OCI-LY7 (cell line): ENCODE measurements around the gene LDLRAD2. TPM values are rescaled to one million over a fixed set of nuclear protein-coding genes. Genes with fewer than 3 reads are reported as not detected.
A peak's percentile ranks its signal among the peaks of the same experiment; 100 is the strongest.

Source experiments
- BruUV-seq: library from RNA; stranded (reverse); fragments of 400-500 nt; replicated peaks from 2 replicates; lab custom pipeline; 2021; lab: Mats Ljungman, UMichigan
- CTCF ChIA-PET: fragments of 300-600 bp; sonication (Branson Sonifier 250); formaldehyde crosslinking; loops from one replicate; lab custom pipeline; 2022; ENCODE audit warnings: antibody characterized with exemption; ENCODE audit not compliant: unreplicated experiment; lab: Charles Lee
- POLR2A ChIA-PET: fragments of 300-600 bp; sonication (Branson Sonifier 250); formaldehyde crosslinking; loops from one replicate; lab custom pipeline; 2022; ENCODE audit warnings: antibody characterized with exemption; lab: Charles Lee
- DNase-seq: peaks from one replicate; pipeline ENCODE4 v3.0.0-alpha.2; 2015; ENCODE audit warnings: low spot score
- H2AFZ ChIP-seq: fragments of 200-600 bp; sonication (generic), shearing (Covaris generic); 2 replicates; pipeline ENCODE4 v1.6.1; 2014; ENCODE audit warnings: mild to moderate bottlenecking, antibody characterized with exemption, low read length, moderate library complexity
- H3K27ac ChIP-seq: fragments of 200-600 bp; sonication (generic); 2 replicates; pipeline ENCODE4 v1.5.1; 2014; ENCODE audit warnings: mixed run types, low read depth, mild to moderate bottlenecking, moderate library complexity, low read length, inconsistent platforms; ENCODE audit not compliant: poor library complexity, severe bottlenecking
- H3K36me3 ChIP-seq: fragments of 200-600 bp; sonication (generic); 2 replicates; pipeline ENCODE4 v1.6.1; 2014; ENCODE audit warnings: mild to moderate bottlenecking, antibody characterized with exemption, low read length, moderate library complexity, mixed read lengths; ENCODE audit not compliant: insufficient read depth
- H3K4me1 ChIP-seq: fragments of 200-600 bp; sonication (generic); 2 replicates; pipeline ENCODE4 v1.5.1; 2014; ENCODE audit warnings: mild to moderate bottlenecking, low read length; ENCODE audit not compliant: insufficient read depth, poor library complexity, severe bottlenecking
- H3K4me2 ChIP-seq: fragments of 200-600 bp; sonication (generic); 2 replicates; pipeline ENCODE4 v1.6.1; 2014; ENCODE audit warnings: mild to moderate bottlenecking, low read length
- H3K4me3 ChIP-seq: fragments of 200-600 bp; sonication (generic); 2 replicates; pipeline ENCODE4 v1.5.1; 2014; ENCODE audit warnings: mild to moderate bottlenecking, low read depth, low read length; ENCODE audit not compliant: poor library complexity, severe bottlenecking
- H3K79me2 ChIP-seq: fragments of 200-600 bp; sonication (generic); 2 replicates; pipeline ENCODE4 v1.6.1; 2016; ENCODE audit warnings: low read depth, mild to moderate bottlenecking, low read length, moderate library complexity, mixed read lengths; ENCODE audit not compliant: insufficient read depth
- H3K9me2 ChIP-seq: fragments of 200-600 bp; sonication (generic); 2 replicates; pipeline ENCODE4 v1.6.1; 2016; ENCODE audit warnings: mild to moderate bottlenecking, low read length, mixed read lengths; ENCODE audit not compliant: insufficient read depth
- H3K9me3 ChIP-seq: fragments of 200-600 bp; sonication (generic); 2 replicates; pipeline ENCODE4 v1.6.1; 2014; ENCODE audit warnings: mild to moderate bottlenecking, mixed run types, low read length, mixed read lengths
- H4K20me1 ChIP-seq: fragments of 200-600 bp; sonication (generic); 2 replicates; pipeline ENCODE4 v1.6.1; 2014; ENCODE audit warnings: mild to moderate bottlenecking, antibody characterized with exemption, low read length, moderate library complexity, mixed read lengths; ENCODE audit not compliant: insufficient read depth
- CTCF ChIP-seq: fragments of 200-600 bp; sonication (generic); conservative IDR thresholded peaks from 2 replicates; pipeline ENCODE4 v1.5.1; 2014; ENCODE audit warnings: mild to moderate bottlenecking, antibody characterized with exemption, low read length, moderate library complexity, mixed read lengths
- EZH2phosphoT487 ChIP-seq: fragments of 200-600 bp; sonication (generic); IDR thresholded peaks from 2 replicates; pipeline ENCODE4 v1.6.1; 2018; ENCODE audit warnings: low read depth, borderline replicate concordance, mild to moderate bottlenecking, mixed run types, antibody characterized with exemption, low read length, moderate library complexity, mixed read lengths
- intact Hi-C: fragments of 100-400 bp; cut with micrococcal nuclease; formaldehyde crosslinking; loops from one replicate; pipeline ENCODE4 v1.10.0; 2022; ENCODE audit not compliant: unreplicated experiment
- total RNA-seq, 2 experiments: library from RNA; depleted of rRNA in 1 of 2; stranded (reverse); fragments of >200 nt in 1 of 2; shearing (Covaris generic) in 1 of 2; gene quantifications; 2 replicates each; pipeline ENCODE4 v1.2.3, GENCODE V29; 2014 to 2022

LDLRAD2 gene
- total RNA-seq, 2 experiments from 2014 or later = not detected

- intact Hi-C loops = no loop called here
- no peak overlapping the region for H3K4me2 ChIP-seq
- CTCF ChIA-PET = no interaction called here
- no peak overlapping the region for H2AFZ ChIP-seq
- no peak overlapping the region for H3K4me3 ChIP-seq
- POLR2A ChIA-PET = no interaction called here
- no peak for DNase-seq
- H3K36me3 ChIP-seq = no peaks in the 10 kb centered on the region
- no peaks in the 10 kb centered on the region for H4K20me1 ChIP-seq
- H3K4me1 ChIP-seq = peaks cover 37% of the 10 kb centered on the region
- H3K9me3 ChIP-seq = no peaks in the 10 kb centered on the region
- TF ChIP-seq EZH2phosphoT487 (no peak), CTCF (no peak)
- no TSS peak for BruUV-seq
- no peak overlapping the region for H3K27ac ChIP-seq
- no peaks in the 10 kb centered on the region for H3K79me2 ChIP-seq
- H3K9me2 ChIP-seq = no peaks in the 10 kb centered on the region
These were observed 57.6 kb downstream of the LDLRAD2 start for GRCh38 chr1:21869620-21870121.

GRCh38 chr1:21870611-21871010 is 58.5 kb downstream of the LDLRAD2 start:
- Histone ChIP-seq H3K36me3 (no peaks in the 10 kb centered on the region), H3K4me1 (peaks cover 31% of the 10 kb centered on the region), H4K20me1 (no peaks in the 10 kb centered on the region), H3K4me2 (no peak overlapping the region), H3K9me3 (no peaks in the 10 kb centered on the region), H3K4me3 (no peak overlapping the region), H2AFZ (no peak overlapping the region), H3K9me2 (no peaks in the 10 kb centered on the region), H3K27ac (no peak overlapping the region), H3K79me2 (no peaks in the 10 kb centered on the region)
- ChIA-PET POLR2A (no interaction called here), CTCF (no interaction called here)
- no peak for TF ChIP-seq CTCF
- no peak for TF ChIP-seq EZH2phosphoT487
- DNase-seq = no peak
- intact Hi-C loops = no loop called here
- no TSS peak for BruUV-seq

DNA sequence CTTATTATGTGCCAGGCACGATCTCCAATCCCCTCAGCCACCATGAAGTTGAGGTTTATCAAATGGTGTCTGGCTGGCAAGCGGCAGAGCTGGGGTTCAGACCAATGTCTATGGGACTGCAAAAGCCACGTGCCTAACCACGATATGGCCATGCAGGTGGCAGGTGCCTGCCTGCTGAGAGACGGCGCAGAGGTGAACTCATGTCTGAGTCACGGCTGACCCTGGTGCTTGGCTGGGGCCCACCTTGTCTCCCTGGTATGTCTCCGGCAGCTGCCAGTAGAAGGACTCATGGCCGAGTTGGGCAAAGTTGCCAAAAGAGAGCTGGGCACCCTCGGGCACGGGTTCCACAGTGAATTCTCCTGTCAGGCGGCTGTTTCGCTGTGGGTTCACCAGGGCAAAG is 59.9 kb downstream of the LDLRAD2 start:
- no peaks in the 10 kb centered on the region for H4K20me1 ChIP-seq
- no peak overlapping the region for H2AFZ ChIP-seq
- H3K4me3 ChIP-seq = no peak overlapping the region
- H3K4me1 ChIP-seq = peaks cover 18% of the 10 kb centered on the region
- intact Hi-C loops = no loop called here
- no peak overlapping the region for H3K27ac ChIP-seq
- H3K9me2 ChIP-seq = no peaks in the 10 kb centered on the region
- POLR2A ChIA-PET = no interaction called here
- no peaks in the 10 kb centered on the region for H3K79me2 ChIP-seq
- no peak for TF ChIP-seq EZH2phosphoT487
- no peak for TF ChIP-seq CTCF
- no peak overlapping the region for H3K4me2 ChIP-seq
- no peaks in the 10 kb centered on the region for H3K36me3 ChIP-seq
- peak; percentile 32 for DNase-seq
- CTCF ChIA-PET = no interaction called here
- no TSS peak for BruUV-seq
- H3K9me3 ChIP-seq = no peaks in the 10 kb centered on the region
